ENCODE data around the gene CSF1R. TPM values are rescaled to one million over a fixed set of nuclear protein-coding genes. Genes with fewer than 3 reads are reported as not detected.

The CSF1R gene
- total and polyA plus RNA-seq, 2 donors (not counting 3 experiments of a cell fraction or from before 2014, with no cell fraction given): not detected

DNA sequence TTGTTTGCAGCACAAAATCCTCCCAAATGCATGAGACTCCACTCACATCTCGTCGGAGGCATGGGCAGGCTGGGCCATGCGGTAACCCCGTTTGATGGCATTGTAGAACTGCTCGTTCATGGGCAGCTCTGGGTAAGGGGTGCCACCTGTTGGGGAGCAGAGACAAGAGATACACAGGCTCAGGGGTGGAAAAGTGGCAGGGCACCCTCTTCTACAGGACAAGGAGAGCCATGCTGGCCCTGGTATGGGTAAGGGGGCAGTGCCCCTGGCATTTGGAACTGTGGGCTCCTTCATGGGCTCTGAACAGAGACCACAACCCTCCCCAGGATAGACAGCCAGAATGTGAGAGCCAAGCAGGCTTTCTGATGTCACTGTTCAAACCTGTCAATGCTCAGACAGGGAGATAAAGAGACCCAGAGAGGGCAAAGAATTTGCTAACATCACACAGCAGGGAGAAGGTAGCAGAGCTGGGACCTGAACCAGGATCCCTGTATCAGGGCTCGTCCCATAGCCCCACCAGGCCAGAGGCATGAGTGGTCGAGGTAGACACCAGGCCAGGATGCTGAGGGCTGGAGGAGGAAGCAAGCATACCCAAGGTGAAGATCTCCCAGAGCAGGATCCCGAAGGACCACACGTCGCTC, 33.2 kb upstream of the CSF1R start:
- Histone ChIP-seq H3K9me3 (replicated peaks; ENCODE audit: control insufficient read depth, insufficient read depth, low read length) (no peaks in the 10 kb centered on the region), H3K4me2 (ENCODE audit: insufficient read depth, low read length) (no peak overlapping the region), H3K4me3 (replicated peaks in 1 of 3; ENCODE audit: insufficient read depth in 1 of 3, low read depth in 1 of 3, low read length in 3 of 3) (no peak overlapping the region), H3K9ac (replicated peaks; ENCODE audit: extremely low read depth, insufficient read depth, low read length) (no peak overlapping the region), H3K27me3 (ENCODE audit: control insufficient read depth in 2 of 2, insufficient read depth in 2 of 2, low read length in 2 of 2) (no peaks in the 10 kb centered on the region), H3K36me3 (ENCODE audit: control insufficient read depth in 2 of 2, extremely low read depth in 1 of 2, insufficient read depth in 2 of 2, low read length in 2 of 2) (no peaks in the 10 kb centered on the region), H3K4me1 (ENCODE audit: control insufficient read depth, extremely low read depth, insufficient read depth, low read length) (peaks cover 9% of the 10 kb centered on the region), H2AFZ (ENCODE audit: low read depth, low read length) (no peak overlapping the region), H3K9me1 (replicated peaks; ENCODE audit: control insufficient read depth, extremely low read depth, insufficient read depth, low read length) (no peaks in the 10 kb centered on the region), H3K79me2 (ENCODE audit: control insufficient read depth, insufficient read depth, low read length) (no peaks in the 10 kb centered on the region), H4K20me1 (replicated peaks; ENCODE audit: control insufficient read depth, extremely low read depth, insufficient read depth, low read length) (no peaks in the 10 kb centered on the region), H3K27ac (ENCODE audit: insufficient read depth, low read depth, low read length) (no peak overlapping the region)
- TF ChIP-seq POLR2A (IDR thresholded peaks at IDR 0.05; ENCODE audit: low read depth, low read length) (no peak), EZH2 (IDR thresholded peaks at IDR 0.05; ENCODE audit: borderline replicate concordance, low read depth, low read length, severe bottlenecking) (no peak), POLR2AphosphoS5 (IDR thresholded peaks at IDR 0.05; ENCODE audit: insufficient read depth, low read depth, low read length) (no peak), GATA2 (IDR thresholded peaks at IDR 0.05; ENCODE audit: insufficient read depth, insufficient read length, low read depth, low read length) (no peak), JUN (IDR thresholded peaks at IDR 0.05; ENCODE audit: borderline replicate concordance, insufficient read depth, insufficient read length, low read depth) (no peak), FOS (IDR thresholded peaks at IDR 0.05; ENCODE audit: borderline replicate concordance, insufficient read depth, low read length) (no peak), MYC (IDR thresholded peaks at IDR 0.05; ENCODE audit: low read depth, low read length) (no peak)
- TF ChIP-seq, protein P1, sequence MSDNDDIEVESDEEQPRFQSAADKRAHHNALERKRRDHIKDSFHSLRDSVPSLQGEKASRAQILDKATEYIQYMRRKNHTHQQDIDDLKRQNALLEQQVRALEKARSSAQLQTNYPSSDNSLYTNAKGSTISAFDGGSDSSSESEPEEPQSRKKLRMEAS (IDR thresholded peaks at IDR 0.05; ENCODE audit: insufficient read depth, insufficient read length): no peak
- TF ChIP-seq, protein P2, sequence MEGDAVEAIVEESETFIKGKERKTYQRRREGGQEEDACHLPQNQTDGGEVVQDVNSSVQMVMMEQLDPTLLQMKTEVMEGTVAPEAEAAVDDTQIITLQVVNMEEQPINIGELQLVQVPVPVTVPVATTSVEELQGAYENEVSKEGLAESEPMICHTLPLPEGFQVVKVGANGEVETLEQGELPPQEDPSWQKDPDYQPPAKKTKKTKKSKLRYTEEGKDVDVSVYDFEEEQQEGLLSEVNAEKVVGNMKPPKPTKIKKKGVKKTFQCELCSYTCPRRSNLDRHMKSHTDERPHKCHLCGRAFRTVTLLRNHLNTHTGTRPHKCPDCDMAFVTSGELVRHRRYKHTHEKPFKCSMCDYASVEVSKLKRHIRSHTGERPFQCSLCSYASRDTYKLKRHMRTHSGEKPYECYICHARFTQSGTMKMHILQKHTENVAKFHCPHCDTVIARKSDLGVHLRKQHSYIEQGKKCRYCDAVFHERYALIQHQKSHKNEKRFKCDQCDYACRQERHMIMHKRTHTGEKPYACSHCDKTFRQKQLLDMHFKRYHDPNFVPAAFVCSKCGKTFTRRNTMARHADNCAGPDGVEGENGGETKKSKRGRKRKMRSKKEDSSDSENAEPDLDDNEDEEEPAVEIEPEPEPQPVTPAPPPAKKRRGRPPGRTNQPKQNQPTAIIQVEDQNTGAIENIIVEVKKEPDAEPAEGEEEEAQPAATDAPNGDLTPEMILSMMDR (IDR thresholded peaks at IDR 0.05; ENCODE audit: extremely low read depth in 1 of 2, insufficient read depth in 1 of 2, low read depth in 1 of 2, low read length in 2 of 2): no peak
- dilution Hi-C loops (cut with MboI; ENCODE audit: extremely low pct_ligation_motif_present, low sequenced_read_pairs): no loop called here
- FAIRE-seq: no peak
- POLR2A ChIA-PET: no interaction called here
- CTCF ChIA-PET: interaction anchor here (0.6 to 2.4 kb wide), 5 partner anchors 56 to 286 kb away, joined by 3 to 8 read pairs (median 5); no protein-coding TSS in a partner anchor
- intact Hi-C loops (cut with micrococcal nuclease): no loop called here
- no TSS peak for BruUV-seq (replicated peaks)
- DNase-seq (ENCODE audit: low read depth, low spot score): no peak
